Stimulated activated naive CD4-positive, alpha-beta T cell treated with Interleukin-2 at 50 U/mL for 16 hours (primary cell): ENCODE measurements around the gene CEP63.

Source experiments
- DNase-seq: peaks from one replicate; lab custom pipeline; 2025; lab: John Stamatoyannopoulos, UW

Gene CEP63

GRCh38 chr3:134608023-134608770 lies 122.3 kb downstream of the CEP63 start:
- no peak for DNase-seq

DNA sequence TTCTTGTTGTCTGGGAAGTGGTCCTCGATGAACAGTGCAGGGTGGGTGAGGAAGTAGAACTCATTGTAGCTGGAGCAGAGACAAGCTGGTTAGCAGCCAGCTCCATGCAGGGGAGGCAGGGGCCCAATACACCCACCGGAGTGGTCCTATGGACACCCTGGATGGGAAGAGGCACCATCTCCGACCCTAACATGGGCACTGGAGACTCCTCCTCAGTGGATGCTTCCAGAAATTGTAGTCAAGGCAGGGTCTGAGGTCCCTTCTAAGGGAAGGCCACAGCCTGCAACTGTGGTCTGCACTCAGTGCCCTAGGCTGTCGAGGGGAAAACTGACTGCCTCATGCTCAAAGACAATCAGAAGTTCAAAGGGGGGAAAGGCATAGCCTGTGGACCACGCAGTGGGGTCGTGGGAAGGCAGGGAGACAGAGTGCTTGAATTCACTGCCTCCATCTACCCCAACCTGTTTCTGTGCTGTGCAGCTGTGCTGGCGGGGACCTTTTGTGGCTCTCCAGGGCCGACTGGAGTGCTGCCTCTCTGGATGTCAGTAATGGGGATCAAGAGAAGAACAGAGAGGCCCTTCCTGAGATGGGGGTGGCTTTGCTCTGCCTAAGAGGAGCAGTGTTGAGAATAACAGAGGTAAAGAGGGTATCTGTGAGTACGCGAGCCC lies 123.0 kb downstream of the CEP63 start:
- no peak for DNase-seq

DNA sequence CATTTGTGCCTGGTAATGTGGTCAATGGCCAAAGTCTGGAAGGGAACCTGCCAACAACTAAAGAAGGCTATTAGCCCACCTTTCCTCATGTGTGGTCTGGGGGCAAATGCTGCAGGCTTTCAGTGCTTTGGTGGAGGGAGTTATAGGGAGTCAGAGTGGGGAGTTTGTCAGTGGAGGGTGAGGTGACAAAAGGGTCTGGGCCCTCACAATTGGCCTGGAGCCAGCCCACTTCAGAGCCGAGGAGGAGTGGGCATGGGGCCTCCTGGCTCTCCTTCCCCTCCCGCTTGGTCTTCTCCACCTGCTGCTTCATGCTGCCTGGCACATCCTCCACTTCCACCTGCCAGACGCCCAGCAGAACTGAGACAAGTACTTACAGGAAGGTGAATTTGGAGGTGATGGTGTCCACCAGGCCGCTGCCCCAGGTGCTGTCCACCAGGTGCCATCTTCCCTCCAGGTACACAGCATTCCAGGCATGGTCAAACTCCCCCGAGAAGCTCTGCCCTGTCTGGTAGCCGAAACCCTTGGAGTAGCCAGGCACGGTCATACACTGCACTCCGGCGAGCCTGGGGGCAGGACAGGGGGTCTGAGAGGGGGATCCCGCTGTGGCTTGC lies 124.1 kb downstream of the CEP63 start:
- DNase-seq, result no peak

DNA sequence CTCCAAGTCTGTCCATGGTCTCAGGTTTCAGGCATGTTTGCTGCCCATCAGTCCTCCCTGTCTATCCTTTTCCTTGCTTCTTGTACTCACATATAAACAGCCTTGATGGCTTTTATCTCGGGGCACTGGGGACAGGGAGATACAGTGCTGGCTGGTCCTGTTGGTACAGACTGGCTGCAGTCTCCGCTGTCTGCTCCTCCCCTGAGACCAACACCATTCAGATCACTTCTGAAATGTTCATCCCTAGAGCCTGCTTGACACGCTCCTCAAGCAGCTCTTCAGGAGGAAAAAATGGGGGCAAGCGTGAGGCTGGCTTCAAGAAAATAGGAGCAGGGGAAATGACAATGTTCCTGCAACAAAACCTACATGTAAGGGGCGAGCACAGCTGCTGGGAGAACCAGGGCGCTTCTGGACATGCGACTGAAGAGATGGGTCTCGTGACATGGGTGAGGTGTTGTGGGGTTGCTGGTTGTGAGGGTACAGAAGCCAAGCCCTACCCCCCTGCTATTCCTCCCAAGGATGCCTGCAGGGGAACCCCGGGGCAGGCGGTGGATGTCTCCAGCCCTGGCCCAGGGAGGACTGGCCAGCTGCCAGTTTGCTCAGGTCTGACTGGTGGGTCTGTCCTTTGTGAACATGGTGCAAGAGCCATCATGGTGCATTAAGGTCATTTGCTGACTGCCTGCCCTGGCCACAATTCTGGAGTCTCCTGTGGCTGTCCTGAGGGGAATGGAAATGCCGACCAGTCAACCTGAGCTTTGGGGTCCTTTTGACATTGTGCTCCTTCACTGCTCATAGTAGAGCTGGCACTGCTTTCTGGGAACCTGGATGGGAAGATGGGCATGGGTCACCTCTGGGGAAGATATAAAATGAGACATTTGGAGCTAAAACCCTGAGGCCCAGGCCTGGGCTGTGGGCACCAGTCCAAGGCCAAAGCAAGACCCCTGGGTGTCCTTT lies 124.9 kb downstream of the CEP63 start:
- DNase-seq, result no peak

DNA sequence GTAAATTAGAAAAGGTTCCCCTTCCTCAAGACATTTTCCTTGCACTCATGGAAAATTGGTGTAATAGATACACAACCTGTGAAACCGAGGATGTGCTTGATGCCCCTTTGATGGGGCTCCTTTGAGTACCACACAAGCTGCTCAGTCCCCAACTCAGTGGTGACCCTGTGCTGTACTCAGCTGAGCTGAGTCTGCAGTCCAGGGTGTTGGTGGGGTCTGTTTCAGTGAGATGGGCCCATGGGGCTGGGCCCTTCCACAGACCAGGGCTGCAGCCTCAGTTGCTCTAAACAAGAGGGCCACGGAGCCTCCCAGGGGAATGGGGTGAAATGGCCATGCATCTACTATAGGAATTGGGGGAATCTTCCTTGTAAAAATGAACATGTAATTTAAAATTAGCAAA lies 125.7 kb downstream of the CEP63 start:
- no peak for DNase-seq

DNA sequence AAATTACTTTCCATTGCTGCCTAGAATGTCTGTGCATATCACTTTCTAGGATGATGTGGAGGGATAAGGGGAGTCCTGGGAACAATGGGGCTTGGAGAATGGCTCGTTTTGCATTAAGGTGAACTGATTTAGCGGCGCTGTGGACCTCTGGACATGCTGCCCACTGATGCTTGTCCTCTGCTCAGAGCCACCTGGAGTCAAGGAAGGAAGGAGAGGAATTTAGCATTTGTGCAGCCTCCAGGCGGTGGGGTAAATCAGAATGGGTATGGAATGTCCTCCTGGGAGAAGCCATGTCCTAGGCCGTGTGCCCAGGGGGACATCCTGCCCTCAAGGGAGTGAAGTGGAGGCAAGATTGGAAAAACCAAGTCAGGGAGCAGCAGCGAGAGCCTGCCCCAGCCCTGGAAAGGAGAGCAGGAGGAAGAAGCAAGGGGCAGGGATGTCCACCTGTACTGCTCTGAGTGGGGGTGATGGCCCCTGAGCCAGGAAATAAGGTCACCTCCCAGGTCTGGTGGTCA lies 127.2 kb downstream of the CEP63 start:
- DNase-seq, result no peak

- DNase-seq, result no peak
Observed at GRCh38 chr3:134614955-134615354, 129.1 kb downstream of the CEP63 start.

- no peak for DNase-seq
Observed at GRCh38 chr3:134615743-134616142, 129.9 kb downstream of the CEP63 start.

GRCh38 chr3:134617608-134618477 lies 132.0 kb downstream of the CEP63 start:
- no peak for DNase-seq

DNA sequence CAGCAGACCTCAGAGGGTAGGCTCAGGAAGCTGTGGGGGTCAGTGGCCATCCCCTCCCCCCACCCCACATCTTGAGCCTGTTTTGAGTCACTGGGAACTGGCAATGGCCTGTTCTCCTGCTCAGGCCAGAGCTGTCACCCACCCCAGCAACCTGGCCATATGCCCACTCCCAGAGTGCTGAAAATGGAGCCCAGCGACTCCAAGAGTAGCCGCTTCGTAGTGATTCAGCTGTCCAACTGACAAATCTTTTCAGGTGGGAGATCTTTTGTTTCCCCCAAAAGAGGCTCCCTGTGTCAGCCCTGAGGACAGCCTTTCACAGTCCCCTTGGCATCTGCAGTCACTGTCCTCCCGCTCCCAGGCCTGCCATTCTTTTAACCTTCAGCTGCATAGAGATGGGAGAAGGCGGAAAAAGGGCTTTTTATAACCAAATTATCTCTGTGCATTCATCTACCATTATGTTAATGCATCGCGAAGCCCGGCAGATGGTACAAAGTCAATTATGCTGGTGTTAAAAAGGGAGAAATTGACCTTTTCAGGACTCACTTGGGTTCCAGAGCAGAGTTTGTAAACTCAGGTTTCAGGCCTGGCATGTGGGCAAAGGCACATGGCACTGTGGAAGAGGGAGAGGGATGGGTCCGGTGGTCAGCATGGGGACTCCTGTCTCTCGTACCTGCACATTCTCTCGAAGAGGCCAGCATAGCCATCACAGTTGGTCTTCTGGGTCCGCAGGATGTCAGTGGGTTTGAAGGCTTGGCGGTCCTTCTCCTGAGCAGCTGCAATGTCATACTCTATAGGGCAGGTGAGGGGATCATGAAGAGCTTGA lies 132.8 kb downstream of the CEP63 start:
- no peak for DNase-seq

GRCh38 chr3:134619301-134619615 lies 133.4 kb downstream of the CEP63 start:
- no peak for DNase-seq

DNA sequence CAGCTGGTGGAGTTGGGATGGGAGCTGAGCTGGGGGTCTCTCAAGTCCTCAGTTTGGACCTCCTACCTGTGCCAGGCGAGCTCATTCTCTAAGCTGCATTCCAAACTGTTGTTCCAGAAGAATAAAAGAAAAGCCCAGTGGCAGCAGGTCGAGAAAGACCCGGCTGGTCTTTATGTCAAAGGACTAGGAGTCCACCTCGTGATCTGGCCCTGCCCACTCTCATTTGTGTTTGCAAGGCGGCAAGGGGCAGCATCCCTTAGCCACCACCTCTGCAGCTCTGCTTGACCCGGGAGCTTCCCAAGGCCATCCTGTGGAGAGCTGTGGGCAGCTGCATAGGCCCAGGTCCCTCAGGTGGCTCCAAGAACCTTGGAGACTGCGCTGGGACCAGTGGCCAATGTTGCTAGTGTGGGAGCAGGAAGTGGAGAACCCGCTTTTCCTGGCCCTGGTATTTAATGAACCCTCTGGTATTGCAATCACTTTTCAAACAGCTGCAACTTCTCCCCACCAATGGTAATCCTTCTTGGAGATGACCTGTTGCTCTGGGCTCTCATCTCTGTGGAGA lies 134.1 kb downstream of the CEP63 start:
- DNase-seq, result no peak

DNA sequence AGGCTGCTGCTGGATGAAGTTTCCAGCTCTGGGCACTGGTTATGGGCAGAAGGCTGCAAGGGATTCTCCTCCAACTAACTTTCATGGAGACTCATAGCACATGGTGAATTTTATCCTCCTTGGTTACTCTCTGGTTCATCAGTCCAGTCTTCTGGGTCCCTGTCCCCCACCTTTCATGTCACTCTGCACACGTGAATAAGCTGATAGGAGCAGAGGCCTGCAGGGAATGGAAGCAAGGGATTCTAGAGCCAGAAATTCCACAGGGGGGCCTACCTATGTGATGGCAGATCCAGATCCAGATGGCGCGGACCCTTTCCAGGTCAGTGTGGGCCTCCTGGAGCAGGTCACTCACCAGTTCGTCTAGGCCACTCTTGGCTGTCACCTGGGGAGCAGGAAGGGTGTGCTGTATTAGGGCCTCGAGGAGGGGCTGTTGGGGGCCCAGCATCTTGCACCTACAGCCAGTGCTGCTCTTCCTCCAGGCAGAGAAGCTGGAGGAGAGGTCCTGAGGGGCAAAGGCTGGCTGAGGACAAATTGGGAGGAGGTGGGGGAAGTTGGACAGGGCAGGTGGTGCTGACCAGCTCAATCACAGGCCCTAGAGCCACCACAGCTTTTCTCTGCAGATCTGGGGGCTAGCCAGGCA lies 134.7 kb downstream of the CEP63 start:
- DNase-seq, result no peak

- DNase-seq, result no peak
Observed at GRCh38 chr3:134621854-134622253, 136.0 kb downstream of the CEP63 start.

DNA sequence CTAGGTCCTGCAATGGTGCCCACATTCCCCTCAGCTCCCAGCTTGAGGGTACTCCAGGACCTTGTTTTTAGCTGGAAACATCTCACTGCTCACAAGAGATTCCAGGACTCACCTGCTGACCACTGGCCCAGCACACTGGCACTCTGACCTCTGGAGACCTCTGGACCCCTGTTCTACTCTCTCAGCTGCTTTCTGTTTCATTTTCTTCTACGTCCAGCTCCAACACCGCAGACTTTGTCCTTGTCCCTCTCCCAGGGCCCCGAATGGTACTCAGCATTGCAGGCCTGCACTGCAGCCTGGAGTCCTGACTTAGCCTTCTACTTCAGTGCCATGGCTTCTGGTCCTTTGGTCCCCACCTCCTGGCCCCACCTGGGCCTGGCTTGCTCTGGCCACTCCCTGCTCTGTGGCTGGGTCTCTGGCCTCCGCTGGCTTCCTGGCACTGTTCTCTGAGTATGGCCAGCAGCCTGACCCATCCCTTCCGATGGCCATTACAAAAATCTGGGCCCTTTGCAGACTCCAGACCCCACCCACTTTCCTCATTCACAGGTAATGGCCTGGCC lies 137.0 kb downstream of the CEP63 start:
- no peak for DNase-seq

DNA sequence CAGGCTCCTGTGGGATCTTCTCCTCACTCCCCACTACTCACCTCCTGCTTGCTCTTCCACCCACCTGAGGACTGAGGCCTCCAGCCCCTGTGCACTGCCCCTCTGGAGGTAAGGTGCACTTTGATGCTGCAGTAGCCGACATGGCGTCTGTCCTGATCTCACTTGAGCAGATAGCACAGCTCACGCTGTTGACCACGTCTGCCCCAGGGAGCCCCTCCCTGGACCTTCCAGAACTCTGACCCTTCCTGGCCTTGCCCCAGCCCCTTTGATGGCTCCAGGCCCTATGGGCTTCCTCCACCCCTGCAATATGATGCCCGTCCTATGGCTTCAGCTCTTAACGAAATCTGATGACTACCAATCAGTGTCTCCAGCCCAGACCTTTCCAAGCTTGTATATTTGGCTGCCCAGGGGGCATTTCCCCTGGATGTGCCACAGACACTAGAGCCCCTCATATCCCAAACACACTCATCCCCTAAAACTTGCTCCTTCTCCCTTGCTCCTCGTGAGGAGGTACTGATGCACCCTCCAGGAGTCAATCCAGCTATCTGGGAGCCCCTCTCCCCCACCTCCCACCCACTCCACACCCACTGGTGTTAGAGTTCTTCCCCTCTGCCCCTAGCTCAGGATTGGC lies 137.9 kb downstream of the CEP63 start:
- DNase-seq, result no peak
